Mucosa of stomach (tissue), 1 donor: Measurements from ENCODE around the gene TUBB1.

Experiments
- H3K27me3 ChIP-seq: one replicate; pipeline ENCODE4 v1.7.0; 2013; ENCODE audit warnings: mild to moderate bottlenecking, low read length; ENCODE audit not compliant: control insufficient read depth, insufficient read depth
- H3K36me3 ChIP-seq: one replicate; pipeline ENCODE4 v1.7.0; 2013; ENCODE audit warnings: low read length; ENCODE audit not compliant: control insufficient read depth, insufficient read depth
- H3K4me1 ChIP-seq: one replicate; pipeline ENCODE4 v1.7.0; 2013; ENCODE audit warnings: mild to moderate bottlenecking, low read length; ENCODE audit not compliant: control insufficient read depth, insufficient read depth
- H3K4me3 ChIP-seq: one replicate; pipeline ENCODE4 v1.7.0; 2013; ENCODE audit warnings: low read length
- H3K9ac ChIP-seq: one replicate; pipeline ENCODE4 v1.7.0; 2013; ENCODE audit warnings: mild to moderate bottlenecking, low read length, moderate library complexity
- H3K9me3 ChIP-seq: one replicate; pipeline ENCODE4 v1.7.0; 2013; ENCODE audit warnings: mild to moderate bottlenecking, low read length, moderate library complexity; ENCODE audit not compliant: control insufficient read depth
- donor health status: Pancreatic carcinoma.

Gene TUBB1

GRCh38 chr20:59043698-59044097, 24.5 kb downstream of the TUBB1 start:
- Histone ChIP-seq H3K27me3 (no peaks in the 10 kb centered on the region), H3K4me3 (no peak overlapping the region), H3K36me3 (no peaks in the 10 kb centered on the region), H3K4me1 (peaks cover 33% of the 10 kb centered on the region), H3K9ac (no peak overlapping the region), H3K9me3 (no peaks in the 10 kb centered on the region)

GRCh38 chr20:59044295-59044694, 25.1 kb downstream of the TUBB1 start:
- Histone ChIP-seq H3K9ac (no peak overlapping the region), H3K27me3 (no peaks in the 10 kb centered on the region), H3K36me3 (no peaks in the 10 kb centered on the region), H3K4me1 (peaks cover 34% of the 10 kb centered on the region), H3K9me3 (no peaks in the 10 kb centered on the region), H3K4me3 (no peak overlapping the region)

- Histone ChIP-seq H3K36me3 (no peaks in the 10 kb centered on the region), H3K4me1 (peaks cover 39% of the 10 kb centered on the region), H3K9me3 (no peaks in the 10 kb centered on the region), H3K4me3 (no peak overlapping the region), H3K27me3 (no peaks in the 10 kb centered on the region), H3K9ac (no peak overlapping the region)
These were observed 25.6 kb downstream of the TUBB1 start for GRCh38 chr20:59044796-59045195.

- Histone ChIP-seq H3K9me3 (no peaks in the 10 kb centered on the region), H3K4me1 (peaks cover 28% of the 10 kb centered on the region), H3K9ac (no peak overlapping the region), H3K4me3 (no peak overlapping the region), H3K36me3 (no peaks in the 10 kb centered on the region), H3K27me3 (no peaks in the 10 kb centered on the region)
These were observed 27.6 kb downstream of the TUBB1 start for GRCh38 chr20:59046862-59047261.

DNA sequence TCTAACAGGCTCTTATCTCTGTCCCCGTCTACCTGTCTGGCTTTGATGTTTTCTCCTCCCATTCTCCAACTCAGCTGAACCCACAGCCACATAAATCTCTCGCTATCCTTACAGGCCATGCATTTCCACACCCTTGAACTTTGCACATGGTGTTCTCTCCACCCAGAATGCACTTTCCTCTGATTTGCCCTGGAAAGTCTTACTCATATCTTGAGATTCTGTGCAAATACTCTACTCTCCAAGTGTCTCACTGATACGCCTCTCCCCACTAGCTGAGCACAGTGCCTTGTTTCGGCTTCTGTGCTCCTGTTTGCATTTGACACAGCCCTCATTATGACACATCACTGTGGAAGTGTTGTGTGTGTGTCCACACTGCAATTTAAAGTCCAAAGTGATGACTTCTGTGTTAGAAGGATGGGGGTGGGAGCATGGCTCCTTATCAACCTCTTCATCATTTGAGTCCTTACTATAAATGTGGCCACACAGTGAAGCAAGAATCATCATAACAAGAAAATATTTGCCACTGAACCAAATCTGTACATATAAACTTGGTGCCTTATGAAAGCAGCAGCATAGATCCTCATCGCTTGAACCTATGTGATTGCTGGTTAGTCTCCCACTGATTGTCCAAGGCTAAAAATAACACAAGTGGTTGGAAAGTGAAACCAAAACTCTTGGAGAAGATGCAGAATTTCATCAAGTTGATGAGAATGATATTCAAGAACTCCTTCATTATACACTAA, 28.9 kb downstream of the TUBB1 start:
- Histone ChIP-seq H3K9ac (no peak overlapping the region), H3K9me3 (no peaks in the 10 kb centered on the region), H3K4me1 (peaks cover 26% of the 10 kb centered on the region), H3K27me3 (no peaks in the 10 kb centered on the region), H3K4me3 (no peak overlapping the region), H3K36me3 (no peaks in the 10 kb centered on the region)

DNA sequence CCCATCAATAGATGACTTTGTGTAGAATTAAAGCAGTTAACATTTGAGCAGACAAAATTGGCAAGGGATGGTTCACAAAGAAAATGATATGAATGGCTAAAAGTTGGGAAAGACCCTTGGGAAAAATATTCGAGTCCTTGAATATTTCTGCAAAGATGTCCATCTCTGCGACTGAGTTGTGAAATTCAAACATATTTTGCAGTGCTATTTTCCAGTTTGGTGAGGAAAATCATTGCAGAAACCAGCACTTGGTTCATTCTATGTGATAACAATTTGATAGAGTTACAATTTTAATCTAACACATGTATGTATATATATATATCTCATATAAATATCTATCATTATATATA, 29.4 kb downstream of the TUBB1 start:
- H3K9me3 ChIP-seq: no peaks in the 10 kb centered on the region
- H3K9ac ChIP-seq: no peak overlapping the region
- H3K4me1 ChIP-seq: peaks cover 23% of the 10 kb centered on the region
- no peak overlapping the region for H3K4me3 ChIP-seq
- H3K36me3 ChIP-seq: no peaks in the 10 kb centered on the region
- H3K27me3 ChIP-seq: no peaks in the 10 kb centered on the region

- Histone ChIP-seq H3K4me3 (no peak overlapping the region), H3K9me3 (no peaks in the 10 kb centered on the region), H3K4me1 (peaks cover 23% of the 10 kb centered on the region), H3K9ac (no peak overlapping the region), H3K27me3 (no peaks in the 10 kb centered on the region), H3K36me3 (no peaks in the 10 kb centered on the region)
These were observed 31.2 kb downstream of the TUBB1 start for GRCh38 chr20:59050437-59050836.

DNA sequence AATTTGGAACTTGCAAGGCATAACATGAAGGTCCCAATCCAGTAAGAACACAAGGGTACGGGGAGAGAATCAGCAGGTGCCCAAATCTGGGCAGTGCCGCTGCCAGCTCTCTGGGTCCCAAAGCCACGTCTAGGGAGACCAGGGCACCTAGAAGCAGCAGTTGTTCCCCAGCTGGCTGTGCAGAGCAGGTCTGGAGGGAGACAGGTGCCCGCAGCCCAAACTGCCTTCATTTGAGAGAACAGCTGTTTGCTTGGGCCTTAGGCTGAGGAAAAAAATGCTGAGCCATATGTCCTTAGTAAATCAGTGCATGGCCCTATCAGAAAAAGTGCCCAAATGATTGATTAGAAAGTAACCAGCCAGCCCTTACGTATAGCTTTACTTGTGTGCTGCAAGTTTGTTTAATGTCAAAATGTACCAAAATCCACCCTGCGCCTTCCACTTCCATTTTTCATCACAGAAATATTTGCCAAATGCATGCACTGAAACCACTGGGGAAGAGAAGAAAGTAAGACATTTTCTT, 32.5 kb downstream of the TUBB1 start:
- Histone ChIP-seq H3K27me3 (no peaks in the 10 kb centered on the region), H3K4me1 (peaks cover 22% of the 10 kb centered on the region), H3K36me3 (no peaks in the 10 kb centered on the region), H3K9ac (no peak overlapping the region), H3K4me3 (no peak overlapping the region), H3K9me3 (no peaks in the 10 kb centered on the region)

DNA sequence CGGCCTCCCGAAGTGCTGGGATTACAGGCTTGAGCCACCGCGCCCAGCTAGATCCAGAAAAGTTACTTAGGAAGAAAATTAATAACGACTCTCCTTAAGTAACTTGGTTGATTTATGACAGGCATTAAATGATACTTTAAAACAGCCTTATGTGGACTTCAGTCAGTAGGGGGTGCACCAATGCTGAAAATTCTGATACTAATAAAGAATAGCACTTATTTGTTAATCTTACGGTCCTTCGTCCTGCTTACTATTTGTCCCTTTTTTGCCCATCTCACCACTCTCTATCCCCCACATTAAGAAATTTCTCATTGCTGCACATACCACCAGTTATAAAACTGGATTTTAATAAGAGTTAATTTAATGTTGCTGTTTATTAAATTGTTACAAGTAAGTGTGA, 36.1 kb downstream of the TUBB1 start:
- Histone ChIP-seq H3K4me1 (peaks cover 6% of the 10 kb centered on the region), H3K36me3 (no peaks in the 10 kb centered on the region), H3K9me3 (no peaks in the 10 kb centered on the region), H3K27me3 (no peaks in the 10 kb centered on the region), H3K9ac (no peak overlapping the region), H3K4me3 (no peak overlapping the region)

DNA sequence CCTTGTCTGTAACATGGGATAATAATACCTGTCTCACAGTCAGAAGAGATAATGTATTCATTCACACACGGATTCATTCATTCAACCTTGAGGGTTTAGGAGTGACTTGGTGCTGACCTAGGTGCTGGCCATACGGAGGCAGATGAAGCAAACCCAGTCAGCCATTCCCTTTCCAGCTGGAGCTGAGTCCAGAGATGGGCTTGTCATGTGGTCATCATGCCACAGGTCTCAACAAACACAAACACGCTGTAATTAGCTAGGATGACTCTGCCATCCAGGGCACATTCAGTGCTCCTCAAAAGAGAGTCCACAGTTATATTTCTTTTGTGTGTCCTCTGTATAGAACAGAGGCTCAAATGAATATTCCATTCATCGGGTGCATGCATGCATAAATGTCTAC, 42.9 kb downstream of the TUBB1 start:
- Histone ChIP-seq H3K9ac (no peak overlapping the region), H3K36me3 (no peaks in the 10 kb centered on the region), H3K4me1 (peaks cover 5% of the 10 kb centered on the region)

GRCh38 chr20:59063358-59064213, 44.4 kb downstream of the TUBB1 start:
- no peaks in the 10 kb centered on the region for H3K36me3 ChIP-seq
- H3K9ac ChIP-seq: no peak overlapping the region
- H3K4me1 ChIP-seq: peaks cover 5% of the 10 kb centered on the region
- H3K4me3 ChIP-seq: no peak overlapping the region
- no peaks in the 10 kb centered on the region for H3K9me3 ChIP-seq
- H3K27me3 ChIP-seq: no peaks in the 10 kb centered on the region

More for the DNA sequence above, 42.9 kb downstream of the TUBB1 start:
- Histone ChIP-seq H3K9me3 (no peaks in the 10 kb centered on the region), H3K27me3 (no peaks in the 10 kb centered on the region), H3K4me3 (no peak overlapping the region)

DNA sequence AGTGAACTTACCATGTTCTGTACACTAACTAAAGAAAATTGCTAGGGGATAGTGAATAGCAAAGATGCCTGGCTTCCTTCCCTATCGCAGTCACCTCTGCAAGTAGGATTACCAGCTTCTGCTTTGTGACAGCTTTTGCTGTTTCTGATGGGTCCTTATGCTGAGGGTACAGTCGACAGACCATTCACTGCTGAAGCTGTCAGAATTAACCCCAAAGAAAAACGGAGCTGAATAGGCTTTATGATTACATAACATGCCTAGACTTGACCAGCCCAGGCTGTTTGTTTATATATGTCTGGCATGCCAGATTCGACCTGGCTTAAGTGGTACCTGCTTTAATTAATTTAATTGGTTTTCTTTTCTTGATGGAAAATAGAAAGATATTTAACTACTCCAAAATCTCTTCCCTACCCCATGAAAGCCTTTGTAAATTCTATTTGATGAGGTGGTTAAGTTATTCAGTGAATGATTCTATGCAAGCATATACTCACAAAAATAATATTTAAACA, 45.0 kb downstream of the TUBB1 start:
- H3K4me1 ChIP-seq: peaks cover 5% of the 10 kb centered on the region
- no peaks in the 10 kb centered on the region for H3K36me3 ChIP-seq
- no peaks in the 10 kb centered on the region for H3K27me3 ChIP-seq
- no peak overlapping the region for H3K9ac ChIP-seq
- no peak overlapping the region for H3K4me3 ChIP-seq
- no peaks in the 10 kb centered on the region for H3K9me3 ChIP-seq
